NCI-H2107 treated with DMSO at 0.1 percent for 48 hours (cell line): ENCODE measurements around the gene CBY2.
A peak's percentile ranks its signal among the peaks of the same experiment; 100 is the strongest.

Source experiments
- DNase-seq: peaks from one replicate; lab custom pipeline; 2025; ENCODE audit not compliant: unreplicated experiment; lab: John Stamatoyannopoulos, UW

CBY2 gene

DNA sequence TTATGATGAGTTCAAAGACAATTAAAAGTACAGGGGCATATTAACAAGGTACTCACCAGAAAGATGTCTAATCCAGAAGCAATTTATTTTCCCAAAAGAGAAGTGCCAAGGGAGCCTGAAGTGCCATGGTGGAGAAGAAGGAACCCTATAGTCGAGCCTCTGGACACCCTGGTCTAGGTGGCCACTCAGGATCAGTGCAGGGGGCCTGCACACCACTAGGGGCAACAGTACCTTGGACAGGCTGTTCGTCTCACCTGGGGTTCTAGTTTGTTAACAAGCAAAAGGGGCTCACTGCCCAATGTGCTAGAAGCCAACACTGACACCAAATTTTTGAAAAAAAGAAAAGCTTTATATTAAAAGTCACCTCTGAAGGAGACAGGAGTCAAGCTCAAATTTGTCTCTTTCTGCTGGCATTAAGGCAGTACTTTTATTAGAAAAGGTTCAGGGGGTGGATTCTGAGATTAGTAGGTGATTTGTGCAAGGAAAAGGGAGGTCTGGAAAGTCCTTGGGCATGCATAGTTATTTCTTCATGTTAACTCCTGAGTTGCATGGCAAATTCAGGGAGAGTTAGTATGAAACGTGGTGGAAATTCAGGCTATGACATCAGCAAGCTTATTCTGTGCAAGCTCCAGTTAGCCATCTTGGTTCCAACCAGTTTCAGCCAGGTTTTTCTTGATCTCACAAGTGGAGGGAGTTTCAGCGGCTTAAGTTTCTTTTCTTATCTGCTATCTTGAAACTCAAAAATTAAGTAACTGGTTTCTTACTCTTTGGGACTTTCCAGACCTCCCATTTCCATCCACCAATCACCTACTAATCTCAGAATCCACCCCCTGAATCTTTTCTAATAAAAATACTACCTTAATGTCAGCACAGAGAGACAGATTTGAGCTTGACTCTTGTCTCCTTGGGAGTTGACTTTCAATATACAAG, 884 bp upstream of the CBY2 start:
- no peak for DNase-seq

DNA sequence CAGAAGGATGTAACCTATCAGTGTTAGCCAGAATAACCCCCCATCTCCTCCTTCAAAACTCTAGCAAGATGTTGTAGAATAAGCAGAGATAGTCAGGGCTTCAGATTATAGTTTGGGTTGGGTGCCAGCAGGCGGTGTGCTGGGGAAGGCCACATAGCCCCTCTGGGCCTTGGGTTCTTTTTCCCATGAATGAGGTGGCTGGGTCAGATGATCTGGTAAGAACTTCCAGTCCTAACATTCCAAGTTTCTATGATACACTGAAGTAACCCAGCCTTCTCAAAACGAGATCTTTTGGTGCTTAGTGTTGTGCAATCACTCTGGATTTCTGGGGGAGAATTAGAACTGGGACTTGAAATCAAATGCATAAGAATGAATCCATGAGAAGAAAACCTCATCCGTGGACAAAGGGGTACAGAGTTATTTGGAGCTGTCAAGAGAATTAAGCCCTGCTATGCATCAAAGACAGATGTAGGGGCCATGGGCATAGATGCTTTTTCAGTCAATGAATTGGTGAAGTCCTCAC, 810 bp downstream of the CBY2 start:
- no peak for DNase-seq

DNA sequence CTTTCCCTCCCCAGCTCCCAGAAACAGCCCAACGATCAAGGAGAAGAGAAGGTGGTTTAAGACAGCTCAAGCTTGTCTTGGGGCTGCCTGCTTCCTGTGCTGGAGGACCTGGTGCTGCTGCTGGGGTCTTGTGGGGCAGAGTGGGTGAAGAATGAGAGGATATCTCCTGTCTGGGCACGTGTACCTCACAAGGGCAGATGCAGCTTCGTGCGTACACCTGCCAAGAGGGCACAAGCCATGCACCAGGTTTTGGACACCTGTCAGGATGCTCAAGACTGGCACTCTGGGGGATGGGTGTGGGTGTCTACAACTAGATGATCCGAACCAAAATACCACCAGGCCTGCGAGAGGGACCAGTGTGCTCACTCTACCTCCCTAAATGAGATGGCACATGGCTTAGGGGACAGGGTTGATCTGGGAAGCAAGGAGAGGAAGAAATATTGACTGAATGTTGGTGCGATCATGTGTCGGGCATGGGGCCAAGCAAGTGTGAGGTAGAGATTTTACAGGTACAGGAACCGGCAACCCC, 2.2 kb downstream of the CBY2 start:
- DNase-seq = no peak

DNA sequence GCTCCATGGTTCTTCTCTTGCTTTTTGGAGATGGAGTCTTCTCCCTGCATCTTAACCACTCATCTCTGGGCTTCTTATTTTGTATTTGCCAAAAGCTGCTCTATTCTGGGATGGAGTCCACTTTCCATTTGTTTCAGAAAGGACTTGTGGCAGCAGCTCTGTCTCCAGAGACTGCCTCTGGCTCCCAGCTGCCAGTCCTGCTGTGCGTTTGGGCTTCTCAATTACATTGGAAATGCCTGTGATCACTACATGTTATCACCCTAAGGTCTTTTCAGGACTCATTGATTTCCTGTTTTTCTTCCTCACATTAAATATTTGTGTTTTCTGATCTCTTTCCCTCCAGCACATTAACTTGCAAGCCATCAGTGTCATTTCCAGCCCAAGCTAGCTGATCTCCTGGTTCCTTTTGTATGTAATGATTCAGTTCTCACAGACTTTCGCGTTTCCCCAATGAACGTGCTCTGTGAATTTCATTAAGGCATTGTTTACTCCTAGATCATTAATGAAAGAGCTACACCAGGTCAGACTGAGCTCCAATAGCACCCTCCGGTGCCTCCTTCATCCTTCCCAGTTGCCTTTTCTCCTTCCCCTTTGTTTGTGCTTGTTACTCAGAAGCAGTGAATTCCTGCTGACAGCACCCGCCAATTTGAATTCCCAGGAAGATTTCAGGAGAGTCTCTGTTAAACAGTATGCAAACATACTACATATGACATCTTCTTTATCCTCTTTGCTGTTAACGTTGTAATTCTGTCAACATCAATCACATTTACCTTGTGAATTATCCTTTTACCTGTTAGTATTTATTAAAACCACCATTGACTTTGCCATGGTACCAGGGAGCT, 3.0 kb downstream of the CBY2 start:
- no peak for DNase-seq

DNA sequence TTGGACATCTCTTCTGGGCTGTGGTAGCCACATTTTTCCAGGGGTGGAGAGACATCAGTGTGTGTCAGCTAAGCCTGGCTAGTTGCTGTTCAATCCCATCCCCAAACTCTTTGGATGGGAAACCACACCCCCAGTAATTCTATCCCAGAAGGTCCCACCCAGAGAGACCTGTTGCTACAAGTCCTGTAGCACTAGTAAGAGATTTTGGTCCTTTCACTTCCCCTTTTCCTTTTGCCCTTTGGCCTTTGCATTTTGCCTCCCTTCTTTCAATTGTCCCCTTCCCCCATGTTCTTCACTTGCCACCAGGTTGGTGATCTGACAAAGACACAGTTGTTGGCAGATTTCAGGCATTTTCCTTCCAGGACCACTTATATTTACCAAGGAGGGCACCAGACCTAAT, 3.8 kb downstream of the CBY2 start:
- no peak for DNase-seq

DNA sequence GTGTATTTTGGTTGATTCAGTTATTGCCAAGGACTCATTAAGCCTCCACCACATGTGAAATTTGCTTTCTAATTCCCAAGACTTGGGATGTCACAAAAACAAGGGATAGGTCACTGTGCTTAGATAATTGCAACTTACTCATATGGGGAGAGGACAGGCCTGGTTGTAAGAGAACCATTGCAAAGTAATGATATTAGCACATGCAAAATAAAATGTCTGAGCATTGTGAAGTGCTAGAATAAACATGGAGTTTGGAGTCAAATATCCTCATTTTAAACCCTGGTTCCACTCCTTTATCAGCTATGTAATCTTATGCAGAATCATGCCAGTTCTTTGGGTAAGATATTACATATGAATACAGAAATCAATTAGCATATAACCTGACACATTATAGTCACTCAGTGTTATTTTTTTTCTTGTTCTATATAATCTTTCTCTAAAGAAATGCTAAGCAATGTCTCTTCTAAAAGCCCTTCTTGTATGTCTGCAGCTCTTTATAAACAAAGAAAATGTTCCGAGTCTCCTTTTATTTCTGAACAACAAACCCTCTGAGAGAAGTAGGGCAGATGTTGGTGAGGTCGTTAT, 5.5 kb downstream of the CBY2 start:
- no peak for DNase-seq

DNA sequence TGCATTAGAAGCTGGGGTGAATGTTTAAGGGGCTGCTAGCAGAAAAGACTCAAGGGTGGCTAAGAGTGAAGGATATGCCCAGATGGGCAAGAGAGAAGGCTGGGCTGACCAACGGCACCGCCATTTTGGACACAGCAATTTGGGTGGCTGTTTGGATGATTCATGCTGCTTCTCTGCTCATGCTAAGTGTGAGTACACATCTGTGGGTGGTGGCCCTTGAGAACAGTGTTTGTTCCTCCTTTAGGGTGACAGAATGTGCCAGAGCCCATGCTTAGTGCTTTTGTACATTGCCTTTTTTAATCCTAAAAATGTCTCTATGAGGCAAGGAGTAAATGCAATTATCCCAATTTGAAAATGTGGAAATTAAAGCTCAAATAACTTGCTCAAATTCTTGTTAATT, 9.8 kb downstream of the CBY2 start:
- DNase-seq = no peak

DNA sequence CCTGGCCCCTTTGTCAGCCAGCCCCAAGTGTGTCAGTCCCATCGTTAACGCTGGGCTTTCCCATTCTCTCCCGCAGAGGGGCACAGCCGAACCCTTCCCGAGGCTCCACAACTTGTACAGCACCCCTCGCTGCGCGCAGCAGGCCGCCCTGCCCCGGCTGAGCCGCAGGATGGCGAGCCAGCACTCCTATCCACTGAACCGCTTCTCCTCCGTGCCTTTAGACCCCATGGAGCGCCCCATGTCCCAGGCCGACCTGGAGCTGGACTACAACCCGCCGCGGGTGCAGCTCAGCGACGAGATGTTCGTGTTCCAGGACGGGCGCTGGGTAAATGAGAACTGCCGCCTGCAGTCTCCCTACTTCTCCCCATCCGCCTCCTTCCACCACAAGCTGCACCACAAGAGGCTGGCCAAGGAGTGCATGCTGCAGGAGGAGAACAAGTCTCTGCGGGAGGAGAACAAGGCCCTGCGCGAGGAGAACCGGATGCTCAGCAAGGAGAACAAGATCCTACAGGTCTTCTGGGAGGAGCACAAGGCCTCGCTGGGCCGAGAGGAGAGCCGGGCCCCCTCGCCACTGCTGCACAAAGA, 11.1 kb downstream of the CBY2 start:
- DNase-seq = no peak

DNA sequence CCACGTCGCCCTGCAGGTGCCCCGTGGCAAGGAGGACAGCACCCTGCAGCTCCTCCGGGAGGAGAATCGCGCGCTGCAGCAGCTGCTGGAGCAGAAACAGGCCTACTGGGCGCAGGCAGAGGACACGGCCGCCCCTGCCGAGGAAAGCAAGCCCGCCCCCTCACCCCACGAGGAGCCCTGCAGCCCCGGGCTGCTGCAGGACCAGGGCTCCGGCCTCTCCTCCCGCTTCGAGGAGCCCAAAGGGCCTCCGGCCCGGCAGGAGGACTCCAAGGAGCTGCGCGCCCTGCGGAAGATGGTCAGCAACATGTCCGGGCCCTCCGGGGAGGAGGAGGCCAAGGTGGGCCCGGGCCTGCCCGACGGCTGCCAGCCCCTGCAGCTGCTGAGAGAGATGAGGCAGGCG, 11.6 kb downstream of the CBY2 start:
- no peak for DNase-seq

DNA sequence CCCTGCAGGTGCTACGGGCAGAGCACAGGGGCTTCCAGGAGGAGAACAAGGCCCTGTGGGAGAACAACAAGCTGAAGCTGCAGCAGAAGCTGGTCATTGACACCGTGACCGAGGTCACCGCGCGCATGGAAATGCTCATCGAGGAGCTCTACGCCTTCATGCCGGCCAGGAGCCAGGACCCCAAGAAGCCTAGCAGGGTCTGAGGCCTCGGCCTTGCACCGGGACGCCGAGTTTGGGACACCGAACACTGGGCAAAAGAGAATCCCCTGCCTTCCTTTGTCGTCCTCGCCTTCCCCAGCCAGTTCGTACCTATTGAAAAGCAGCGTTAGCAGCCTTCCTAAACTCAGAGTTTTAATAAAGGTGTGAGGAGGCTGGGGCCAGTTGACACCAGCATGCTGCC, 12.1 kb downstream of the CBY2 start:
- no peak for DNase-seq

DNA sequence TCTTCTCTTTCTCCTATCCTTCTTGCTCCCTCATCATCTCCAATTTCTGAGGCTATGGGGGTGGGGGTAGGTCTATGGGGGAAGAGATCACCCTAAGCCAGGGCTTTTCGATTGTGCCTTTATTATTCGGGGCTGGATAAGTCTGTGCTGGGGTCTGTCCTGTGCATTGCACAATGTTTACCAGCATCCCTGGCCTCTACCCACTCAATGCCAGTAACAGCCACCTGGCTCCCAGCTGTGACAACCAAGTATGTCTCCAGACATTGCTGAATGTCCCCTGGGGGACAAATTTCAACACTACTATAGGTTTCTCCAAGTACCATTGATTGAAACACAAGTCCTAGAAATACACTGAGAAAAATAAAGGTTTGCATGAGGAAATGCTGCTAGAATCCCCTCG, 13.2 kb downstream of the CBY2 start:
- no peak for DNase-seq

DNA sequence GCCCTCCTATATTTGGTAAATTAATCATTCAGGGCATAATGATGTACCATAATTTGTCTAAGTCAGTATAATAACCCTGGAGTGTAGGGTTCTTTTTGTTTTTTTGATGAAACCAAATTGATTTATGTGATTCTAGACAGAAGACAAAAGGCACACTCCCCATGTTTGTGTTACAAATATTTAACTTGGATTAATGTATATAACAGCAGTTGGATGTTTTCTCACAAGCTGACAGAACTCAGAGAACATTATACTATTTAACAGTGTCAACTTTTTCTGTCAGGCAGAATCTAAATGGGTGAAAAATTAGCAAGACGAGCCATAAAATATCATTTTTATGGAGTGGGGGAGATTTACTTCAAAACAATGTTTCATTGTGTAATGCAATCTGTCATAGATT, 15.2 kb downstream of the CBY2 start:
- DNase-seq = no peak

DNA sequence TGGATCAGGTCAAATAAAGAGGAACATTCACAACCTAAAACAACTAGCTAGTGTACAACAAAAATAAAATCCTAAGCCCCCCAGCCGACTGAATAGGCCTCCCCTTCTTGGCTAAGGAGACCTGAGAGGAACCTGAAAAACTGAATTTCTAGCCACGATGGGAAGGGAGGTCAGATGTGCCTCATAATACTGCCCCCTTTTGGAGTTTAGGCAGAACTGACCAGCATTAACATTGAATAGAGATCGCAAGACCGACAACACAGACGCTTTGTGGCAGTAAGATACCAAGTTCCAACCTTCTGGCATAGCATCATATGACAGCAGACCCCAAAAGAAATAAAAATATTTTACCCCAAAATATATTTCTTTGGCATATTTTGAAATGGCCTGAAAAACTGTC, 15.9 kb downstream of the CBY2 start:
- DNase-seq = peak; percentile 2

DNA sequence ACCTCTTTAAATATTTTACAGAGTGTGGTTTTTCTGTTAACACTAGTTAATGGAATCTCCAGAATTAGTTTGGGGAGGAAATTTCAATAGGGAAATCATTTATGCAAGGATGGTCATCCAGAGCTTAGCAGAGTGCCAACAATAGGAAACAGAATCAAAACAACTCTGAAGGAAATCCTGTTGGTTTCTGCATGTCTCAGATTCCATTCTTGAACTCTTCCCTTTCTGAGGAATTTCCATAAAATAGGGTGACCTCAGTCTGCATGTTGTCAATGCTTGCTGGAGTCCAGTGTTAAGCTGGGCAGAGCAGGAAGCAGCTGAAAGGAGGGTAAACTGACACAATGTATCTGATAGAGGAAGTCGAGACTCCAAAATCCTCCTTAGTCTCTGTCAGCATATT, 16.9 kb downstream of the CBY2 start:
- no peak for DNase-seq

DNA sequence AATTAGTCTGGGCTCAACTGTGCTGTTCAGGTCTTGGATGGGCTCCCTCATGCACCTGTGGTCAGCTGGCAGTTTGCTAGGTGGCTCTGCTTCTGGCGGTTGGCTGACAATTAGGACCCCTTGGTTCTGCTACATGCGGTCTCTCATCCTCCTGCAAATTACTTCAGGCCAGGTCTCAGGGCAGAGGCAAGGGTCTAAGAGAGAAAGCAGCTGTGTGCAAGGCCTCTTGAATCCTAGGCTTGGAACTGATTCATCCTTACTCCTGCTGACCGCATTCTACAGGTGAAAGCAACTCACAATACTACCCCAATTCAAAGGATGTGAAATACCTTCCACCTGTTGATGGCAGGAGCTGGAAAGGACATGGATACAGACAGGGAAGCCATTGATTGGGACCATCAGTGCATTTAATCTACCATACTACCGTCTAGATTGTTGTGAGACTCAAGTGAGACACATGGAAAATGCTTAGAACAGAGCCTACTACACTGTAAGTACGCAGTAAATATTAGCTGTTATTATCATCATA, 19.1 kb downstream of the CBY2 start:
- DNase-seq = no peak

DNA sequence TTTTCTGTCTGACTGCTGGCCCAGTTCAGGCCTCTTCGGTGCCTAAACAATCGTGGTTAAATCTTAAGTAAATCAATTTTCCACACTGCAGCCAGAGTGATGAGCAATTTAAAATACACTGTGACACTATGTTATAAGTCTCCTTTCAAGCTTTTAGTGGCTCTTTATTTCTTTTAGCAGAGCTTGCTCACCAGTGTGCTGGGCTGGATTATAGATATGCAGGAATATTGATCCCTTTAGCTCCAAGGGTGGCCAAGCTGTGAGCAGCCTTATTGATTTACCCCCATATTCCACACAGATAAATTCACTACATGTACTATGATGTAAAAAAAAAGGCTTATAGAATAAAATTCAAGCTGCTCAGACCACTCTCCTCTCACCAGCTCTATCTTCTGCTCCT, 21.7 kb downstream of the CBY2 start:
- no peak for DNase-seq

DNA sequence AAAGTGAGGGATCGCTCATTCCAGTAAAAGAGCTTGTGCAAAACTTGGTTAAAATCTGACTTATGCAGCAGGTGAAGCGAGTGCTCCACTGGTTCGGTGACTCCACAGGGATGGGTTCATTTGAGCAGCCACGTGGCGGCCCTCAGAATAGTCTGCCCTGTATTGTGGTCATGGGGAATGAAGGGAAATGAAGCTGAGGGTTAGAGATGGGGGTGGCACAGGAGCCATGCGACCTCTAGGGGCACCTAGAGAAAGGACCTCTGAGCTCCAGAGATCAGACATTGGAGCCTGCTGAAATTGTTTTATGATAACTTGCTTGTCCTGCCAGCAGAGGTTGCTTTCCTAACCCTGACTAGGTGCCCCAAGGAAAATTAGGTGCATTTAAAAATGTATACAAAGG, 26.6 kb downstream of the CBY2 start:
- DNase-seq = no peak

DNA sequence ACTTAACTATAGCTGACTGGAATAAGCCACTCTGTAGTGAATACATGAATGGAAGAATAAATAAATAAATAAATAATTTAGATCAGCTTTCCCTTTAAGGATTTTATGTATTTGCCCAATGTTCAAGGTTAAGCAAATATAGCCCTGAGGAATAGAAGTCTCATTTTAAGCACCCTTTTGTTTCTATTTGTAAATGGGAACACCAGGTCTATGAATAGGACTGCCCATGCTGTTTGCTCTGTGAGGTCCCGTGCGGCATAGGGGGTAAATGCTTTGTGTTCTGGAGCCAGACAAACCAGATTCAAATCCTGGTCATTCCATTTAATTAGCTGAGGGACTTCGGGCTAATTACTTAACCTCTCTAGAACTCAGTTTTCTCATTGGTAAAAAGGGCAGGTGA, 29.3 kb downstream of the CBY2 start:
- DNase-seq = no peak

DNA sequence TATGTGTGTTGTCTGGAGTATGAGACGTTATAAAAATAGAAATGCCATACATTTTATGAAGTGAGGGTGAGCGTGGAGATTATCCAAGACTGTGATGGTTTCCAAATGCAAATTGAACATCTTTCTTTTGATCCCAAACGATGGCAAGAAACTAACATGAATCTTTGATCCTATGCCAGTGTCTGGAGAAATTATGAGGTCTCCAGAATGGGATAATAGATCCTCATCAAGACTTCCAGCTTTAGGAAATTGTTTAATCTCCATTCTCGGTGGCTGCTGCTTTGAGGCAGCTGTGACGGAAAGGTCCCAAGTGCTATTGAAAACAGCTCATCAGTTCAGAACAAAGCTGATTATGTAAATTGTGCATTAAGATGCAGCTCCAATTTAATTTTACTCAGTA, 30.8 kb downstream of the CBY2 start:
- no peak for DNase-seq

DNA sequence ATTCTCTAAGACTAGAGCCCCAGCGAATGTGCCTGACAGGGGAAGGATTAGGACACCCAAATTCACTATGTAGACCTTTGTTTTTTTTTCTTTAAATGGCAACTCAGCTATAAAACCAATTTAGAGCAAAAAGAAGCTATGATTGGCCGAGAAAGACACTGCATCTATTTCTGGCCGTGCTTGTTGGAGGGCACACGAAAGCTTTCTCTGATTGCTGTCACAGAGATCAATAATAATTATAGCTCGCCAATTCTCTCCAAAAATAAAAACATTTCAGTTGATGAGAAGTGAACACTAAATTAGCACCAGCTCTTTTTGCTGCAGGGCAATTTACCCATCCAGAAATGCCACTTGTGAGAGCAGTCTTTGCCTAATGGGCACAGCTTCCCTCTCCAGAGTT, 31.2 kb downstream of the CBY2 start:
- no peak for DNase-seq

DNA sequence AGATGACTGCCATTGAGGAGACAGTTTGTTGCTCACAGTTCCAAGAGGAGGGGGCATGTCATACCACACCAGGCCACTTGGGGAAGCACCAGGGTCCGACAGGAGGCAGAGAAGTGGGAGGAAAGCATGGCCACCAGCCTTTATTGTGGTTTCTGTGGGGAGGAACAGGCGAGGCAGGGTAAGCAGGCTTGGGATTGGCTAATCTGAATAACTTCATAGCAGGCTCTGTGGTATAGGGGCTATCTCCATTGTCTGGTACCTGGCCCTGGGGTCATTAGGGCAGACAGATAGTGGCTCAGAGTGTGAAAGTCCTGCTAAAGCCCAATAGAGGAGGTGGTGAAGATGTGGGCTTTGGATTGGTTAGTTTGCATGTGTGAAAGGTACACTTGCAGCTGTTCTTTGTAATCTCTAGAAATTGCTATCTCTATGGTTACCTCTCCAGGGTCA, 35.5 kb downstream of the CBY2 start:
- no peak for DNase-seq
